Activated CD8-positive, alpha-beta memory T cell treated with anti-CD3 and anti-CD28 coated beads, Interleukin-2, amount 50 U/mL, for 24 hours (primary cell): ENCODE measurements around the gene TSKU.

Experiments used
- DNase-seq: peaks from one replicate; pipeline ENCODE4 v3.0.0-alpha.2; 2020; ENCODE audit errors: extremely low read depth

TSKU gene

GRCh38 chr11:76770642-76771445, 12.3 kb upstream of the TSKU start:
- DNase-seq = no peak

- DNase-seq = no peak
Observed at GRCh38 chr11:76771446-76772099, 11.6 kb upstream of the TSKU start.

GRCh38 chr11:76772100-76772782, 10.9 kb upstream of the TSKU start:
- DNase-seq = no peak

GRCh38 chr11:76772783-76773106, 10.4 kb upstream of the TSKU start:
- DNase-seq = no peak

GRCh38 chr11:76773921-76774361, 9.2 kb upstream of the TSKU start:
- no peak for DNase-seq

- DNase-seq = no peak
Observed at GRCh38 chr11:76776472-76776871, 6.7 kb upstream of the TSKU start.

GRCh38 chr11:76777305-76777704, 5.9 kb upstream of the TSKU start:
- DNase-seq = no peak

- DNase-seq = no peak
Observed at GRCh38 chr11:76777876-76778275, 5.3 kb upstream of the TSKU start.

- no peak for DNase-seq
Observed at GRCh38 chr11:76778874-76779273, 4.3 kb upstream of the TSKU start.

GRCh38 chr11:76781046-76781801, 1.9 kb upstream of the TSKU start:
- no peak for DNase-seq

- no peak for DNase-seq
Observed at GRCh38 chr11:76781807-76782530, 1.2 kb upstream of the TSKU start.

- no peak for DNase-seq
Observed at GRCh38 chr11:76782531-76783293, 444 bp upstream of the TSKU start.

GRCh38 chr11:76783896-76784813, 999 bp downstream of the TSKU start:
- no peak for DNase-seq

- no peak for DNase-seq
Observed at GRCh38 chr11:76785513-76785912, 2.4 kb downstream of the TSKU start.

GRCh38 chr11:76786016-76786415, 2.9 kb downstream of the TSKU start:
- no peak for DNase-seq

GRCh38 chr11:76786441-76787014, 3.4 kb downstream of the TSKU start:
- DNase-seq = no peak

- DNase-seq = no peak
Observed at GRCh38 chr11:76787271-76787670, 4.1 kb downstream of the TSKU start.

GRCh38 chr11:76787911-76788596, 4.9 kb downstream of the TSKU start:
- no peak for DNase-seq
